Measurements from ENCODE around the gene CDC42BPA.

The CDC42BPA gene

GRCh38 chr1:226976276-226976977 is 341.9 kb downstream of the CDC42BPA start:
- no peak for DNase-seq

- DNase-seq = no peak
These were observed 342.7 kb downstream of the CDC42BPA start for GRCh38 chr1:226975259-226976250.

GRCh38 chr1:226974544-226975258 is 343.6 kb downstream of the CDC42BPA start:
- no peak for DNase-seq

- DNase-seq = no peak
These were observed 344.3 kb downstream of the CDC42BPA start for GRCh38 chr1:226973898-226974543.

GRCh38 chr1:226973371-226973897 is 344.9 kb downstream of the CDC42BPA start:
- DNase-seq = no peak

- DNase-seq = no peak
These were observed 345.4 kb downstream of the CDC42BPA start for GRCh38 chr1:226972931-226973330.

- DNase-seq = no peak
These were observed 346.5 kb downstream of the CDC42BPA start for GRCh38 chr1:226971765-226972164.

GRCh38 chr1:226967665-226968064 is 350.6 kb downstream of the CDC42BPA start:
- peak; percentile 8 for DNase-seq

GRCh38 chr1:226966683-226967082 is 351.6 kb downstream of the CDC42BPA start:
- no peak for DNase-seq

GRCh38 chr1:226965581-226966440 is 352.5 kb downstream of the CDC42BPA start:
- no peak for DNase-seq

- DNase-seq = no peak
These were observed 353.4 kb downstream of the CDC42BPA start for GRCh38 chr1:226964611-226965486.

GRCh38 chr1:226964068-226964425 is 354.2 kb downstream of the CDC42BPA start:
- peak; percentile 87 for DNase-seq

GRCh38 chr1:226962421-226963391 is 355.6 kb downstream of the CDC42BPA start:
- DNase-seq = no peak

- no peak for DNase-seq
These were observed 357.1 kb downstream of the CDC42BPA start for GRCh38 chr1:226960944-226961765.

GRCh38 chr1:226960256-226960655 is 358.0 kb downstream of the CDC42BPA start:
- no peak for DNase-seq

- DNase-seq = no peak
These were observed 360.0 kb downstream of the CDC42BPA start for GRCh38 chr1:226958300-226958699.

- no peak for DNase-seq
These were observed 360.6 kb downstream of the CDC42BPA start for GRCh38 chr1:226957714-226958113.
